ENCODE data around the gene NRDE2. TPM values are rescaled to one million over a fixed set of nuclear protein-coding genes. Genes with fewer than 3 reads are reported as not detected.
A peak's percentile ranks its signal among the peaks of the same experiment; 100 is the strongest.

Gene NRDE2
- total RNA-seq (10 to 100 TPM; 17.4 to 21.1 TPM), polyA plus RNA-seq (ENCODE audit: insufficient read length in 6 of 6) (10 to 100 TPM; 19.6 to 25.7 (median 22.4) TPM)
- long read RNA-seq, donor 1, transcript NRDE2-209 (1 exons, 3,538 nt), result major isoform, 7 of 2,880 reads
- long read RNA-seq, donor 1, partial matches to known transcripts, result 2,809 of 2,880 reads
- long read RNA-seq, donor 1, other reads (novel, unspliced or antisense), result 63 of 2,880 reads
- long read RNA-seq, donor 2, full-length matches to known transcripts, result 5 of 13 reads
- long read RNA-seq, donor 2, partial matches to known transcripts, result 8 of 13 reads
- long read RNA-seq, donor 2, other reads (novel, unspliced or antisense), result 0 of 13 reads
- long read RNA-seq, donor 3, result 0 reads
- long read RNA-seq, donor 4, partial matches to known transcripts, result 5 of 5 reads
- long read RNA-seq, donor 4, other reads (novel, unspliced or antisense), result 0 of 5 reads
- long read RNA-seq, donor 5, partial matches to known transcripts, result 0 of 5 reads
- long read RNA-seq, donor 5, other reads (novel, unspliced or antisense), result 0 of 5 reads
- long read RNA-seq, donor 6, full-length matches to known transcripts, result 2 of 41 reads
- long read RNA-seq, donor 6, partial matches to known transcripts, result 24 of 41 reads
- long read RNA-seq, donor 6, other reads (novel, unspliced or antisense), result 15 of 41 reads
- long read RNA-seq, donor 7, result 0 reads
- long read RNA-seq, donor 8, partial matches to known transcripts, result 0 of 2 reads
- long read RNA-seq, donor 8, other reads (novel, unspliced or antisense), result 0 of 2 reads
- long read RNA-seq, donor 9, result 0 reads
- long read RNA-seq, donor 10, partial matches to known transcripts, result 3 of 6 reads
- long read RNA-seq, donor 10, other reads (novel, unspliced or antisense), result 2 of 6 reads
- long read RNA-seq, donor 11, result 0 reads
- long read RNA-seq, donor 12, partial matches to known transcripts, result 1,070 of 2,454 reads
- long read RNA-seq, donor 12, other reads (novel, unspliced or antisense), result 1,383 of 2,454 reads

GRCh38 chr14:90331497-90332270, at the start of gene NRDE2:
Gene NRDE2, minus strand, starts transcription at chr14:90331941. Its CDS starts 37 bp downstream, at chr14:90331904.
- peak; percentile 94 to 100 (median 99) for DNase-seq
- Histone ChIP-seq H3K27ac (peak within 1 kb of the TSS; percentile 78 to 87), H3K36me3 (no peaks in the 10 kb centered on the region), H3K27me3 (peaks cover 0 to 28% of the 10 kb centered on the region in 2 donors), H3K4me3 (peak within 1 kb of the TSS; percentile 65 to 68), H3K4me1 (peaks cover 8 to 27% of the 10 kb centered on the region in 2 donors), H3K9me3 (no peaks in the 10 kb centered on the region)
- ATAC-seq, result peak; percentile 100
- no peak for TF ChIP-seq CTCF (IDR thresholded peaks at IDR 0.05)
- intact Hi-C loops (cut with DNase I), result no loop called here

GRCh38 chr14:90381011-90381786, 49.5 kb upstream of the NRDE2 start:
- Histone ChIP-seq H3K27ac (peak overlapping the region; percentile 97 to 100), H3K36me3 (no peaks in the 10 kb centered on the region), H3K4me3 (peak overlapping the region in 1 of 2 donors; percentile 47), H3K4me1 (peaks cover 6 to 26% of the 10 kb centered on the region in 2 donors), H3K27me3 (no peaks in the 10 kb centered on the region), H3K9me3 (no peaks in the 10 kb centered on the region)
- ATAC-seq (no peak), DNase-seq (peak in 1 of 4 donors; percentile 29)
- no peak for TF ChIP-seq CTCF (IDR thresholded peaks at IDR 0.05)
- intact Hi-C loops (cut with DNase I), result no loop called here

- H3K27me3 ChIP-seq, result no peaks in the 10 kb centered on the region
- ATAC-seq, result no peak
- H3K36me3 ChIP-seq, result no peaks in the 10 kb centered on the region
- H3K9me3 ChIP-seq, result no peaks in the 10 kb centered on the region
- intact Hi-C loops (cut with DNase I), result no loop called here
- TF ChIP-seq CTCF (IDR thresholded peaks at IDR 0.05), result no peak
- no peak for DNase-seq
- H3K27ac ChIP-seq, result no peak overlapping the region
- no peak overlapping the region for H3K4me3 ChIP-seq
- peaks cover 6 to 14% of the 10 kb centered on the region in 2 donors for H3K4me1 ChIP-seq
Measured at GRCh38 chr14:90379106-90379505, 47.4 kb upstream of the NRDE2 start.

GRCh38 chr14:90378249-90378648, 46.5 kb upstream of the NRDE2 start:
- intact Hi-C loops (cut with DNase I), result no loop called here
- DNase-seq (no peak), ATAC-seq (no peak)
- H3K4me1 ChIP-seq, result peaks cover 6 to 11% of the 10 kb centered on the region in 2 donors
- TF ChIP-seq CTCF (IDR thresholded peaks at IDR 0.05), result no peak
- H3K27ac ChIP-seq, result no peak overlapping the region
- no peaks in the 10 kb centered on the region for H3K27me3 ChIP-seq
- H3K36me3 ChIP-seq, result no peaks in the 10 kb centered on the region
- no peak overlapping the region for H3K4me3 ChIP-seq
- H3K9me3 ChIP-seq, result no peaks in the 10 kb centered on the region

Data from left lung (tissue), 14 donors.